Endothelial cell of umbilical vein (primary cell): Measurements from ENCODE around the gene HTR7. TPM values are rescaled to one million over a fixed set of nuclear protein-coding genes. Genes with fewer than 3 reads are reported as not detected.

Experiments
- BruUV-seq: library from RNA; stranded (reverse); fragments of 400-500 nt; replicated peaks from 2 replicates; lab custom pipeline; 2021; lab: Mats Ljungman, UMichigan
- CTCF ChIA-PET: fragments of 300-600, 350-600 bp; sonication (Branson Sonifier 250); formaldehyde crosslinking; loops from one replicate; lab custom pipeline; 2021; ENCODE audit warnings: antibody characterized with exemption, inconsistent platforms; lab: Charles Lee
- POLR2A ChIA-PET: fragments of 300-600, 350-600 bp; sonication (Branson Sonifier 250); formaldehyde crosslinking; loops from one replicate; lab custom pipeline; 2021; ENCODE audit warnings: antibody characterized with exemption, inconsistent platforms; lab: Charles Lee
- DNase-seq: peaks from one replicate; pipeline ENCODE4 v3.0.0-alpha.2; 2011; ENCODE audit warnings: low read depth, low spot score
- FAIRE-seq: peaks from 2 replicates; lab custom pipeline; 2011; peaks lifted over from hg19 to GRCh38; lab: Jason Lieb, UNC
- H2AFZ ChIP-seq: 2 replicates; pipeline ENCODE4 v1.6.0; 2012; ENCODE audit warnings: low read depth, low read length, control low read depth, inconsistent platforms
- H3K27ac ChIP-seq: 2 replicates; pipeline ENCODE4 v1.5.1; 2011; ENCODE audit warnings: low read depth, mild to moderate bottlenecking, control low read depth, low read length, moderate library complexity; ENCODE audit not compliant: insufficient read depth
- H3K27me3 ChIP-seq, 2 experiments: 2 replicates each; pipeline versions ENCODE4 v1.6.0 to v1.6.1; 2011; ENCODE audit warnings: low read length in 2 of 2, mixed read lengths in 1 of 2; ENCODE audit not compliant: control insufficient read depth in 2 of 2, insufficient read depth in 2 of 2
- H3K36me3 ChIP-seq, 2 experiments: 2 replicates in 1 of 2; 3 replicates in 1 of 2; pipeline ENCODE4 v1.5.1; 2011; ENCODE audit warnings: low read length in 2 of 2, mild to moderate bottlenecking in 1 of 2, moderate library complexity in 1 of 2; ENCODE audit not compliant: control insufficient read depth in 2 of 2, insufficient read depth in 2 of 2; ENCODE audit errors: extremely low read depth in 1 of 2
- H3K4me1 ChIP-seq: 3 replicates; pipeline ENCODE4 v1.5.1; 2011; ENCODE audit warnings: mild to moderate bottlenecking, low read length; ENCODE audit not compliant: control insufficient read depth, insufficient read depth; ENCODE audit errors: extremely low read depth
- H3K4me2 ChIP-seq: 2 replicates; pipeline ENCODE4 v1.6.1; 2011; ENCODE audit warnings: low read length, control low read depth, mixed read lengths; ENCODE audit not compliant: insufficient read depth
- H3K4me3 ChIP-seq, 3 experiments: fragments of 200-600 bp in 1 of 3; sonication (generic), shearing (Covaris generic) in 1 of 3; replicated peaks in 1 of 3; 2 replicates each; pipeline ENCODE4 v1.5.1; 2011 to 2016; ENCODE audit warnings: control low read depth in 3 of 3, low read length in 3 of 3, mild to moderate bottlenecking in 2 of 3, inconsistent platforms in 1 of 3, low read depth in 1 of 3, moderate library complexity in 1 of 3; ENCODE audit not compliant: insufficient read depth in 1 of 3
- H3K79me2 ChIP-seq: 2 replicates; pipeline ENCODE4 v1.6.0; 2012; ENCODE audit warnings: low read length, inconsistent platforms; ENCODE audit not compliant: control insufficient read depth, insufficient read depth
- H3K9ac ChIP-seq: replicated peaks from 2 replicates; pipeline ENCODE3; 2011; ENCODE audit warnings: low read length, control low read depth; ENCODE audit not compliant: insufficient read depth; ENCODE audit errors: extremely low read depth
- H3K9me1 ChIP-seq: replicated peaks from 3 replicates; pipeline ENCODE4 v1.6.0; 2011; ENCODE audit warnings: mild to moderate bottlenecking, low read length; ENCODE audit not compliant: control insufficient read depth, insufficient read depth; ENCODE audit errors: extremely low read depth
- H3K9me3 ChIP-seq: replicated peaks from 2 replicates; pipeline ENCODE4 v1.5.1; 2012; ENCODE audit warnings: low read length, inconsistent platforms; ENCODE audit not compliant: control insufficient read depth, insufficient read depth
- H4K20me1 ChIP-seq: replicated peaks from 2 replicates; pipeline ENCODE3; 2011; ENCODE audit warnings: mild to moderate bottlenecking, low read length; ENCODE audit not compliant: control insufficient read depth, insufficient read depth; ENCODE audit errors: extremely low read depth
- CTCF ChIP-seq, 2 donors: IDR thresholded peaks; 1 replicate in 1 of 2; 2 replicates in 1 of 2; pipeline ENCODE4 v1.5.1; 2011; ENCODE audit warnings: low read length in 2 of 2, mild to moderate bottlenecking in 2 of 2, moderate library complexity in 2 of 2, control low read depth in 1 of 2, inconsistent platforms in 1 of 2, low read depth in 1 of 2; ENCODE audit not compliant: insufficient read depth in 1 of 2; ENCODE audit errors: extremely low read depth in 1 of 2
- MAX ChIP-seq: IDR thresholded peaks from 2 replicates; pipeline ENCODE4 v1.6.1; 2011; ENCODE audit not compliant: insufficient read depth, insufficient read length
- MYC ChIP-seq: IDR thresholded peaks from one replicate; pipeline ENCODE4 v1.6.1; 2011; ENCODE audit warnings: mild to moderate bottlenecking, low read depth, low read length
- POLR2A ChIP-seq: IDR thresholded peaks from 2 replicates; pipeline ENCODE4 v1.6.1; 2012; ENCODE audit warnings: low read depth, mild to moderate bottlenecking, control low read depth, low read length
- POLR2AphosphoS5 ChIP-seq: IDR thresholded peaks from 2 replicates; pipeline ENCODE4 v1.6.1; 2012; ENCODE audit warnings: low read depth, mild to moderate bottlenecking, control low read depth, low read length, moderate library complexity; ENCODE audit not compliant: insufficient read depth
- dilution Hi-C: fragments of 300-500 bp; cut with MboI; formaldehyde crosslinking; loops from one replicate; pipeline ENCODE4 v1.15.0; 2019; ENCODE audit warnings: low sequenced_read_pairs; ENCODE audit not compliant: extremely low pct_ligation_motif_present
- intact Hi-C: fragments of 100-400 bp; cut with micrococcal nuclease; formaldehyde crosslinking; loops from one replicate; pipeline ENCODE4 v1.10.0; 2022
- polyA plus RNA-seq, 4 experiments: library from polyadenylated mRNA; depleted of rRNA in 3 of 4; stranded (reverse) in 3 of 4; unstranded in 1 of 4; fragments of >200 nt; gene quantifications; 2 replicates each; pipeline versions ENCODE4 v1.2.1 to v1.2.3, GENCODE V29; 2011 to 2012; ENCODE audit warnings: missing spikeins in 1 of 4
- total RNA-seq: library from RNA; stranded (reverse); gene quantifications from 2 replicates; pipeline ENCODE4 v1.2.3, GENCODE V29; 2021

Gene HTR7
- total and polyA plus RNA-seq, 2 donors (not counting 3 experiments of a cell fraction or from before 2014, with no cell fraction given), result 0.01 to 0.22 TPM

DNA sequence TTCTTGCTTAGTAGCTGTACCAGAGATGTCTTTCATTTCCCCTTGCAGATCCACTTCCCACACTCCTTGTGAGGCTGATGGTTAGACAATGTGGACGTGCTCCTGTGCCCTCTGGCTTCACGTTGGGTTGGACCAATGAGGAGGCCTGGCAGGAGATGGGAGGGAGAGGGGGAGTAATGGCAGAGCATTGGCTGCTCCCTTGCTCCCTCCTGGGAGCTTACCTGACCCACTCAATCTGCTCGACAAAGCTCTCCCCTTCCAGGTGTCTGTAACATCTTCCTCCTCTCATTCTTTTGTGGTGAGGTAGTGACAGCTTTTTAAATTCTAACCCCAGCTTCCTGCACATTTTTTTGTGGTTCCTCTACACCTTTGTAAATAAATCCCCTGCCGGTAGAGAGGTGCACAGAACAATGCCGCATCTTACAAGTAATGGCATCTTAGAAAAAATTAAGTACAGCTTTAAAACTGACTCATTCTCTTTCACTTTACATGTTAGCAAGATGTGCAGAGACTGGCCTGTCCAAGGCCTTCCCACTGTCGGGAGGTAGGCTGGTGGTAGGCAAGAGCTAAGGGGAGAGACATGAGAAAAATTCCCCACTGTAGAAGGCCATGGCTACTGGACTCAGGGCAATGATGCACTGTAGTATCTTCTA is 134.3 kb downstream of the HTR7 start:
- H3K36me3 ChIP-seq, result no peaks in the 10 kb centered on the region
- H4K20me1 ChIP-seq, result no peaks in the 10 kb centered on the region
- ChIA-PET POLR2A (no interaction called here), CTCF (interaction anchor here (1.4 kb wide), 1 partner anchor 575 kb away, joined by 3 read pairs; no protein-coding TSS in a partner anchor)
- no peak overlapping the region for H3K27ac ChIP-seq
- DNase-seq (no peak), FAIRE-seq (no peak)
- no peaks in the 10 kb centered on the region for H3K4me1 ChIP-seq
- H3K4me2 ChIP-seq, result no peak overlapping the region
- no peak overlapping the region for H2AFZ ChIP-seq
- dilution Hi-C loops (no loop called here), intact Hi-C loops (no loop called here)
- no peaks in the 10 kb centered on the region for H3K9me1 ChIP-seq
- H3K4me3 ChIP-seq, result no peak overlapping the region
- H3K9me3 ChIP-seq, result no peaks in the 10 kb centered on the region
- BruUV-seq, result no TSS peak
- H3K27me3 ChIP-seq, result peaks cover 0 to 6% of the 10 kb centered on the region in 2 experiments
- TF ChIP-seq CTCF (IDR thresholded peaks at IDR 0.05; ENCODE audit: extremely low read depth in 1 of 2, insufficient read depth in 1 of 2, low read depth in 1 of 2, low read length in 2 of 2), result no peak
- no peak for TF ChIP-seq POLR2AphosphoS5
- TF ChIP-seq MYC, result no peak
- no peak overlapping the region for H3K9ac ChIP-seq
- H3K79me2 ChIP-seq, result no peaks in the 10 kb centered on the region

- no peak for DNase-seq
- FAIRE-seq, result no peak
Measured at GRCh38 chr10:90722832-90723231, 135.0 kb downstream of the HTR7 start.

More at GRCh38 chr10:90722832-90723231, 135.0 kb downstream of the HTR7 start:
- no TSS peak for BruUV-seq
- no peak overlapping the region for H3K4me3 ChIP-seq
- no peaks in the 10 kb centered on the region for H3K9me1 ChIP-seq
- no peak overlapping the region for H3K9ac ChIP-seq
- peaks cover 2 to 6% of the 10 kb centered on the region in 2 experiments for H3K27me3 ChIP-seq
- H2AFZ ChIP-seq, result no peak overlapping the region
- ChIA-PET CTCF (interaction anchor here (1.1 to 1.4 kb wide), 2 partner anchors 9 to 575 kb away, joined by 3 read pairs; no protein-coding TSS in a partner anchor), POLR2A (interaction anchor here (0.6 kb wide), 1 partner anchor 1386 kb away, joined by 3 read pairs; no protein-coding TSS in a partner anchor)
- TF ChIP-seq CTCF (IDR thresholded peaks at IDR 0.05; ENCODE audit: extremely low read depth in 1 of 2, insufficient read depth in 1 of 2, low read depth in 1 of 2, low read length in 2 of 2), result no peak
- no peak for TF ChIP-seq POLR2AphosphoS5
- no peak for TF ChIP-seq MYC
- no peak for TF ChIP-seq POLR2A
- TF ChIP-seq MAX, result no peak
- H4K20me1 ChIP-seq, result no peaks in the 10 kb centered on the region
- H3K4me2 ChIP-seq, result no peak overlapping the region
- no peak overlapping the region for H3K27ac ChIP-seq
- H3K36me3 ChIP-seq, result no peaks in the 10 kb centered on the region
- intact Hi-C loops (no loop called here), dilution Hi-C loops (no loop called here)
- no peaks in the 10 kb centered on the region for H3K9me3 ChIP-seq
- no peaks in the 10 kb centered on the region for H3K79me2 ChIP-seq
- no peaks in the 10 kb centered on the region for H3K4me1 ChIP-seq
